Measurements from ENCODE around the gene ZSWIM2. TPM values are rescaled to one million over a fixed set of nuclear protein-coding genes. Genes with fewer than 3 reads are reported as not detected.
A peak's percentile ranks its signal among the peaks of the same experiment; 100 is the strongest.
"Not testable (repeated sequence)": the region's sequence is repeated elsewhere in the genome, so short reads cannot be mapped to it uniquely, and the experiment has no call there.

ZSWIM2 gene
- total RNA-seq, 1 experiment from 2014 or later: not detected

GRCh38 chr2:186827862-186828492 lies 21.0 kb downstream of the ZSWIM2 start:
- no peaks in the 10 kb centered on the region for H4K20me1 ChIP-seq (ENCODE audit: insufficient read depth, low read depth, low read length)
- no peak overlapping the region for H3K27ac ChIP-seq (ENCODE audit: low read length)
- no peaks in the 10 kb centered on the region for H3K27me3 ChIP-seq (ENCODE audit: low read length)
- H3K4me1 ChIP-seq (ENCODE audit: low read length): no peaks in the 10 kb centered on the region
- no peaks in the 10 kb centered on the region for H3K36me3 ChIP-seq (ENCODE audit: insufficient read depth, low read length)
- no peaks in the 10 kb centered on the region for H3K9me2 ChIP-seq (replicated peaks; ENCODE audit: insufficient read depth, low read length)
- no peak overlapping the region for H3K9ac ChIP-seq (ENCODE audit: low read length)
- no peak overlapping the region for H2AFZ ChIP-seq (ENCODE audit: low read length)
- no peaks in the 10 kb centered on the region for H3K79me2 ChIP-seq (ENCODE audit: low read length)
- H3K4me2 ChIP-seq (ENCODE audit: low read depth, low read length, poor library complexity, severe bottlenecking): no peak overlapping the region
- no peak for DNase-seq
- H3K4me3 ChIP-seq (ENCODE audit: low read length): no peak overlapping the region
- H3K9me3 ChIP-seq (ENCODE audit: low read length): no peaks in the 10 kb centered on the region

GRCh38 chr2:186827411-186827810 lies 21.6 kb downstream of the ZSWIM2 start:
- Histone ChIP-seq H3K79me2 (ENCODE audit: low read length) (no peaks in the 10 kb centered on the region), H3K9me3 (ENCODE audit: low read length) (no peaks in the 10 kb centered on the region), H3K27me3 (ENCODE audit: low read length) (no peaks in the 10 kb centered on the region), H4K20me1 (ENCODE audit: insufficient read depth, low read depth, low read length) (no peaks in the 10 kb centered on the region), H3K4me2 (ENCODE audit: low read depth, low read length, poor library complexity, severe bottlenecking) (no peak overlapping the region), H3K9ac (ENCODE audit: low read length) (no peak overlapping the region), H3K4me1 (ENCODE audit: low read length) (no peaks in the 10 kb centered on the region), H3K36me3 (ENCODE audit: insufficient read depth, low read length) (no peaks in the 10 kb centered on the region), H3K4me3 (ENCODE audit: low read length) (no peak overlapping the region), H3K9me2 (replicated peaks; ENCODE audit: insufficient read depth, low read length) (no peaks in the 10 kb centered on the region), H3K27ac (ENCODE audit: low read length) (no peak overlapping the region), H2AFZ (ENCODE audit: low read length) (no peak overlapping the region)
- no peak for DNase-seq

GRCh38 chr2:186822323-186822722 lies 26.6 kb downstream of the ZSWIM2 start:
- Histone ChIP-seq H3K4me1 (ENCODE audit: low read length) (no peaks in the 10 kb centered on the region), H3K27me3 (ENCODE audit: low read length) (no peaks in the 10 kb centered on the region), H3K9ac (ENCODE audit: low read length) (no peak overlapping the region), H3K4me3 (ENCODE audit: low read length) (no peak overlapping the region), H3K79me2 (ENCODE audit: low read length) (no peaks in the 10 kb centered on the region), H3K9me2 (replicated peaks; ENCODE audit: insufficient read depth, low read length) (0 out of 2 replicates have a peak, but pooled peaks cover 3% of the 10 kb centered on the region), H4K20me1 (ENCODE audit: insufficient read depth, low read depth, low read length) (no peaks in the 10 kb centered on the region), H3K4me2 (ENCODE audit: low read depth, low read length, poor library complexity, severe bottlenecking) (no peak overlapping the region), H3K36me3 (ENCODE audit: insufficient read depth, low read length) (no peaks in the 10 kb centered on the region), H2AFZ (ENCODE audit: low read length) (no peak overlapping the region), H3K9me3 (ENCODE audit: low read length) (no peaks in the 10 kb centered on the region), H3K27ac (ENCODE audit: low read length) (no peak overlapping the region)
- no peak for DNase-seq

GRCh38 chr2:186820303-186820702 lies 28.7 kb downstream of the ZSWIM2 start:
- Histone ChIP-seq H3K9me3 (ENCODE audit: low read length) (no peaks in the 10 kb centered on the region), H3K4me1 (ENCODE audit: low read length) (no peaks in the 10 kb centered on the region), H3K79me2 (ENCODE audit: low read length) (no peaks in the 10 kb centered on the region), H3K36me3 (ENCODE audit: insufficient read depth, low read length) (no peaks in the 10 kb centered on the region), H3K27me3 (ENCODE audit: low read length) (no peaks in the 10 kb centered on the region), H3K9ac (ENCODE audit: low read length) (peak overlapping the region; percentile 46), H3K4me2 (ENCODE audit: low read depth, low read length, poor library complexity, severe bottlenecking) (peak overlapping the region; percentile 50), H3K9me2 (replicated peaks; ENCODE audit: insufficient read depth, low read length) (0 out of 2 replicates have a peak, but pooled peaks cover 3% of the 10 kb centered on the region), H3K4me3 (ENCODE audit: low read length) (peak overlapping the region; percentile 53), H2AFZ (ENCODE audit: low read length) (peak overlapping the region; percentile 74), H4K20me1 (ENCODE audit: insufficient read depth, low read depth, low read length) (no peaks in the 10 kb centered on the region), H3K27ac (ENCODE audit: low read length) (no peak overlapping the region)
- DNase-seq: peak; percentile 51

- DNase-seq; H2AFZ ChIP-seq (ENCODE audit: low read length); H3K4me3 ChIP-seq (ENCODE audit: low read length); H3K79me2 ChIP-seq (ENCODE audit: low read length); H3K27ac ChIP-seq (ENCODE audit: low read length); H3K27me3 ChIP-seq (ENCODE audit: low read length); H4K20me1 ChIP-seq (ENCODE audit: insufficient read depth, low read depth, low read length); H3K9me3 ChIP-seq (ENCODE audit: low read length); H3K4me1 ChIP-seq (ENCODE audit: low read length); H3K9ac ChIP-seq (ENCODE audit: low read length); H3K4me2 ChIP-seq (ENCODE audit: low read depth, low read length, poor library complexity, severe bottlenecking); H3K9me2 ChIP-seq (replicated peaks; ENCODE audit: insufficient read depth, low read length); H3K36me3 ChIP-seq (ENCODE audit: insufficient read depth, low read length): not testable (repeated sequence)
These were observed 37.2 kb downstream of the ZSWIM2 start for GRCh38 chr2:186811760-186812159.

GRCh38 chr2:186806591-186806990 lies 42.4 kb downstream of the ZSWIM2 start:
- no peak overlapping the region for H3K4me2 ChIP-seq (ENCODE audit: low read depth, low read length, poor library complexity, severe bottlenecking)
- H3K79me2 ChIP-seq (ENCODE audit: low read length): no peaks in the 10 kb centered on the region
- no peak overlapping the region for H3K27ac ChIP-seq (ENCODE audit: low read length)
- no peak overlapping the region for H3K4me3 ChIP-seq (ENCODE audit: low read length)
- no peak overlapping the region for H3K9ac ChIP-seq (ENCODE audit: low read length)
- no peaks in the 10 kb centered on the region for H3K27me3 ChIP-seq (ENCODE audit: low read length)
- no peaks in the 10 kb centered on the region for H4K20me1 ChIP-seq (ENCODE audit: insufficient read depth, low read depth, low read length)
- H3K9me2 ChIP-seq (replicated peaks; ENCODE audit: insufficient read depth, low read length): no peaks in the 10 kb centered on the region
- H2AFZ ChIP-seq (ENCODE audit: low read length): no peak overlapping the region
- H3K36me3 ChIP-seq (ENCODE audit: insufficient read depth, low read length): no peaks in the 10 kb centered on the region
- no peak for DNase-seq
- H3K9me3 ChIP-seq (ENCODE audit: low read length): no peaks in the 10 kb centered on the region
- H3K4me1 ChIP-seq (ENCODE audit: low read length): no peaks in the 10 kb centered on the region

- not testable (repeated sequence) for H3K9ac ChIP-seq (ENCODE audit: low read length); H3K79me2 ChIP-seq (ENCODE audit: low read length); H3K4me1 ChIP-seq (ENCODE audit: low read length); H3K36me3 ChIP-seq (ENCODE audit: insufficient read depth, low read length); H3K4me2 ChIP-seq (ENCODE audit: low read depth, low read length, poor library complexity, severe bottlenecking); DNase-seq; H3K4me3 ChIP-seq (ENCODE audit: low read length); H4K20me1 ChIP-seq (ENCODE audit: insufficient read depth, low read depth, low read length); H3K9me2 ChIP-seq (replicated peaks; ENCODE audit: insufficient read depth, low read length); H3K27me3 ChIP-seq (ENCODE audit: low read length); H2AFZ ChIP-seq (ENCODE audit: low read length); H3K9me3 ChIP-seq (ENCODE audit: low read length); H3K27ac ChIP-seq (ENCODE audit: low read length)
These were observed 50.4 kb downstream of the ZSWIM2 start for GRCh38 chr2:186798604-186799003.

GRCh38 chr2:186784930-186785329 lies 64.0 kb downstream of the ZSWIM2 start:
- Histone ChIP-seq H3K9ac (ENCODE audit: low read length) (no peak overlapping the region), H3K9me2 (replicated peaks; ENCODE audit: insufficient read depth, low read length) (0 out of 2 replicates have a peak, but pooled peaks cover 3% of the 10 kb centered on the region), H3K27ac (ENCODE audit: low read length) (no peak overlapping the region), H3K27me3 (ENCODE audit: low read length) (no peaks in the 10 kb centered on the region), H3K4me2 (ENCODE audit: low read depth, low read length, poor library complexity, severe bottlenecking) (no peak overlapping the region), H3K4me1 (ENCODE audit: low read length) (no peaks in the 10 kb centered on the region), H3K79me2 (ENCODE audit: low read length) (no peaks in the 10 kb centered on the region), H3K36me3 (ENCODE audit: insufficient read depth, low read length) (no peaks in the 10 kb centered on the region), H4K20me1 (ENCODE audit: insufficient read depth, low read depth, low read length) (no peaks in the 10 kb centered on the region), H2AFZ (ENCODE audit: low read length) (no peak overlapping the region), H3K4me3 (ENCODE audit: low read length) (no peak overlapping the region), H3K9me3 (ENCODE audit: low read length) (peaks cover 3% of the 10 kb centered on the region; the same call in 1 of the 2 replicates)
- no peak for DNase-seq

Data from Karpas-422 (cell line).